HepG2 (cell line): Measurements from ENCODE around the gene FAF1. TPM values are rescaled to one million over a fixed set of nuclear protein-coding genes. Genes with fewer than 3 reads are reported as not detected.
A peak's percentile ranks its signal among the peaks of the same experiment; 100 is the strongest.

Experiments used
- ATAC-seq: fragments of 200-7000 bp; cut with Tn5 transposase; 3 replicates; pipeline ENCODE4 v1.9.1; 2020; ENCODE audit warnings: mild to moderate bottlenecking, moderate library complexity
- BruUV-seq: library from RNA; stranded (reverse); fragments of 400-500 nt; replicated peaks from 2 replicates; lab custom pipeline; 2021; lab: Mats Ljungman, UMichigan
- CTCF ChIA-PET: fragments of 300-600 bp; formaldehyde crosslinking; extraction: SDS; loops from one replicate; lab custom pipeline; 2021; ENCODE audit warnings: low total read pairs, inconsistent platforms, low intra/inter-chr PET ratio; lab: Yijun Ruan, JAX
- POLR2A ChIA-PET: fragments of 350-600 bp; sonication (Branson Sonifier 250); formaldehyde crosslinking; loops from one replicate; lab custom pipeline; 2020; ENCODE audit warnings: antibody characterized with exemption, inconsistent platforms; lab: Yijun Ruan, JAX
- DNase-seq: peaks from one replicate; pipeline ENCODE4 v3.0.0-alpha.2; 2015; ENCODE audit warnings: low spot score
- FAIRE-seq: peaks from 3 replicates; lab custom pipeline; 2011; peaks lifted over from hg19 to GRCh38; lab: Jason Lieb, UNC
- H2AFZ ChIP-seq: one replicate; pipeline ENCODE4 v1.6.1; 2011; ENCODE audit warnings: low read length, inconsistent platforms
- H3K27ac ChIP-seq: fragments of 300-600 bp; 3 replicates; pipeline ENCODE4 v1.8.0; 2011; ENCODE audit warnings: mixed run types, mild to moderate bottlenecking, mixed read lengths, low read length, inconsistent platforms; ENCODE audit not compliant: insufficient read depth; ENCODE audit errors: extremely low read length
- H3K27me3 ChIP-seq, 2 experiments: fragments of 200-600 bp in 1 of 2; 2 replicates in 1 of 2; 3 replicates in 1 of 2; pipeline versions ENCODE4 v1.6.0 to v1.8.0; 2011; ENCODE audit warnings: low read length in 2 of 2, mild to moderate bottlenecking in 2 of 2, moderate library complexity in 2 of 2, inconsistent platforms in 1 of 2; ENCODE audit not compliant: insufficient read depth in 2 of 2, control insufficient read depth in 1 of 2
- H3K36me3 ChIP-seq, 2 experiments: fragments of 200-600 bp in 1 of 2; replicated peaks in 1 of 2; 2 replicates in 1 of 2; 3 replicates in 1 of 2; pipeline versions ENCODE4 v1.5.1 to v1.8.0; 2011; ENCODE audit warnings: low read length in 2 of 2, inconsistent platforms in 1 of 2; ENCODE audit not compliant: insufficient read depth in 2 of 2, control insufficient read depth in 1 of 2
- H3K4me1 ChIP-seq: 2 replicates; pipeline ENCODE4 v1.5.1; 2012; ENCODE audit warnings: low read length, inconsistent platforms; ENCODE audit not compliant: insufficient read depth
- H3K4me2 ChIP-seq: 2 replicates; pipeline ENCODE4 v1.6.0; 2011; ENCODE audit warnings: low read depth, low read length, inconsistent platforms
- H3K4me3 ChIP-seq, 3 experiments: fragments of 200-600 bp in 1 of 3; sonication (generic), shearing (Covaris generic) in 1 of 3; replicated peaks in 1 of 3; 2 replicates each; pipeline ENCODE4 v1.5.1; 2011 to 2016; ENCODE audit warnings: low read length in 3 of 3, inconsistent platforms in 2 of 3, low read depth in 2 of 3, mild to moderate bottlenecking in 2 of 3, control low read depth in 1 of 3, mixed read lengths in 1 of 3; ENCODE audit not compliant: insufficient read depth in 1 of 3
- H3K79me2 ChIP-seq: one replicate; pipeline ENCODE4 v1.6.1; 2011; ENCODE audit warnings: low read length, inconsistent platforms; ENCODE audit not compliant: insufficient read depth
- H3K9ac ChIP-seq: 2 replicates; pipeline ENCODE4 v1.6.0; 2011; ENCODE audit warnings: mild to moderate bottlenecking, low read depth, low read length, inconsistent platforms; ENCODE audit not compliant: insufficient read depth
- H3K9me3 ChIP-seq: 2 replicates; pipeline ENCODE4 v1.5.1; 2012; ENCODE audit warnings: mild to moderate bottlenecking, low read length
- H4K20me1 ChIP-seq: 2 replicates; pipeline ENCODE4 v1.6.0; 2011; ENCODE audit warnings: inconsistent platforms, mild to moderate bottlenecking, low read length, moderate library complexity; ENCODE audit not compliant: insufficient read depth
- AGO1 ChIP-seq: fragments of 200-400 bp; formaldehyde crosslinking; IDR thresholded peaks from 2 replicates; pipeline ENCODE4 v1.6.1; 2017; ENCODE audit warnings: mild to moderate bottlenecking, low read depth, low read length, moderate library complexity; ENCODE audit not compliant: poor library complexity, severe bottlenecking
- ATRX ChIP-seq: sonication (generic); formaldehyde crosslinking; IDR thresholded peaks from 2 replicates; pipeline ENCODE4 v1.4.0; 2020; ENCODE audit warnings: missing genetic modification reagents, borderline replicate concordance
- HHEX ChIP-seq: IDR thresholded peaks from 2 replicates; pipeline ENCODE4 v1.6.1; 2016; ENCODE audit warnings: control low read depth
- HNRNPK ChIP-seq: fragments of 200-400 bp; formaldehyde crosslinking; IDR thresholded peaks from 2 replicates; pipeline ENCODE4 v1.6.1; 2018; ENCODE audit warnings: low read length, low read depth, moderate library complexity, mild to moderate bottlenecking; ENCODE audit not compliant: poor library complexity, severe bottlenecking
- KLF15 ChIP-seq: sonication (generic); formaldehyde crosslinking; IDR thresholded peaks from 2 replicates; pipeline ENCODE4 v1.8.1; 2023; ENCODE audit warnings: borderline replicate concordance, mild to moderate bottlenecking, inconsistent platforms, missing genetic modification reagents, mixed read lengths
- NKX3-1 ChIP-seq: sonication (generic); formaldehyde crosslinking; IDR thresholded peaks from 2 replicates; pipeline ENCODE4 v1.5.0; 2020; ENCODE audit warnings: missing genetic modification reagents
- RARG ChIP-seq: sonication (generic); formaldehyde crosslinking; IDR thresholded peaks from 2 replicates; pipeline ENCODE4 v1.4.0; 2020; ENCODE audit warnings: low read depth, mild to moderate bottlenecking, missing genetic modification reagents
- SNAPC2 ChIP-seq: sonication (generic); formaldehyde crosslinking; IDR thresholded peaks from 2 replicates; pipeline ENCODE4 v1.8.1; 2022; ENCODE audit warnings: mild to moderate bottlenecking, missing genetic modification reagents
- STAG1 ChIP-seq: sonication (generic); formaldehyde crosslinking; IDR thresholded peaks from 2 replicates; pipeline ENCODE4 v1.4.0; 2020; ENCODE audit warnings: missing genetic modification reagents
- YY1 ChIP-seq: IDR thresholded peaks from 2 replicates; pipeline ENCODE4 v1.6.1; 2011; ENCODE audit warnings: low read length, low read depth, moderate library complexity, mild to moderate bottlenecking; ENCODE audit not compliant: insufficient read depth, insufficient replicate concordance
- ZKSCAN5 ChIP-seq: sonication (generic); formaldehyde crosslinking; IDR thresholded peaks from 2 replicates; pipeline ENCODE4 v1.5.1; 2020; ENCODE audit warnings: mild to moderate bottlenecking, missing genetic modification reagents
- ZNF235 ChIP-seq: sonication (generic); formaldehyde crosslinking; IDR thresholded peaks from 2 replicates; pipeline ENCODE4 v1.8.1; 2023; ENCODE audit warnings: mild to moderate bottlenecking, missing genetic modification reagents, borderline replicate concordance
- ZNF292 ChIP-seq: sonication (generic); formaldehyde crosslinking; IDR thresholded peaks from 2 replicates; pipeline ENCODE4 v1.8.1; 2022; ENCODE audit warnings: mild to moderate bottlenecking, low read depth, missing genetic modification reagents, borderline replicate concordance
- ZNF549 ChIP-seq: sonication (generic); formaldehyde crosslinking; IDR thresholded peaks from 2 replicates; pipeline ENCODE4 v1.5.0; 2020; ENCODE audit warnings: missing genetic modification reagents
- ZNF788 ChIP-seq: sonication (generic); formaldehyde crosslinking; IDR thresholded peaks from 2 replicates; pipeline ENCODE4 v1.5.0; 2020; ENCODE audit warnings: mild to moderate bottlenecking, missing genetic modification reagents, borderline replicate concordance
- ZSCAN20 ChIP-seq: sonication (generic); formaldehyde crosslinking; IDR thresholded peaks from 2 replicates; pipeline ENCODE4 v1.4.0; 2020; ENCODE audit warnings: missing genetic modification reagents, mild to moderate bottlenecking, borderline replicate concordance
- in situ Hi-C: cut with HindIII; loops from 2 replicates; pipeline ENCODE4 v1.10.0; 2017; ENCODE audit warnings: low pct_unique_long_range_greater_than_20kb; ENCODE audit not compliant: extremely low pct_ligation_motif_present
- intact Hi-C: fragments of 100-400 bp; cut with micrococcal nuclease; formaldehyde crosslinking; loops from one replicate; pipeline ENCODE4 v1.10.0; 2022; ENCODE audit not compliant: unreplicated experiment
- polyA plus RNA-seq, 8 experiments: library from polyadenylated mRNA; depleted of rRNA in 3 of 8; stranded (reverse) in 7 of 8; unstranded in 1 of 8; fragments of >200 nt; fragmentation: Illumina TruSeq in 4 of 8; extraction: Trizol in 4 of 8; gene quantifications; 2 replicates each; pipeline versions ENCODE4 v1.2.1 to v1.2.3, GENCODE V29; 2011 to 2016; ENCODE audit warnings: low read depth in 4 of 8, missing spikeins in 1 of 8, mixed read lengths in 1 of 8; ENCODE audit not compliant: insufficient read depth in 1 of 8
- total RNA-seq, 5 experiments: library from RNA; depleted of rRNA; stranded (reverse); fragments of >200 nt; fragmentation: Illumina TruSeq; extraction: Trizol; gene quantifications; 2 replicates each; pipeline ENCODE4 v1.2.3, GENCODE V29; 2016; ENCODE audit warnings: low read depth in 1 of 5
- TF ChIP-seq, protein P1 (sequence below): sonication (generic); formaldehyde crosslinking; IDR thresholded peaks from 2 replicates; pipeline ENCODE4 v1.5.0; 2020; ENCODE audit warnings: mild to moderate bottlenecking, missing genetic modification reagents, moderate library complexity
- TF ChIP-seq, protein P2 (sequence below): sonication (generic); formaldehyde crosslinking; IDR thresholded peaks from 2 replicates; pipeline ENCODE4 v1.5.0; 2020; ENCODE audit warnings: missing genetic modification reagents
- TF ChIP-seq, protein P3 (sequence below): sonication (generic); formaldehyde crosslinking; IDR thresholded peaks from 2 replicates; pipeline ENCODE4 v1.5.0; 2020; ENCODE audit warnings: missing genetic modification reagents
- TF ChIP-seq, protein P4 (sequence below): IDR thresholded peaks from 2 replicates; pipeline ENCODE4 v1.6.1; 2016; ENCODE audit warnings: low read depth

The FAF1 gene
- total and polyA plus RNA-seq, 2 of the 13 experiments (the other 11 are each of a cell fraction or from before 2014, with no cell fraction given) = 19.4 to 63.3 TPM

DNA sequence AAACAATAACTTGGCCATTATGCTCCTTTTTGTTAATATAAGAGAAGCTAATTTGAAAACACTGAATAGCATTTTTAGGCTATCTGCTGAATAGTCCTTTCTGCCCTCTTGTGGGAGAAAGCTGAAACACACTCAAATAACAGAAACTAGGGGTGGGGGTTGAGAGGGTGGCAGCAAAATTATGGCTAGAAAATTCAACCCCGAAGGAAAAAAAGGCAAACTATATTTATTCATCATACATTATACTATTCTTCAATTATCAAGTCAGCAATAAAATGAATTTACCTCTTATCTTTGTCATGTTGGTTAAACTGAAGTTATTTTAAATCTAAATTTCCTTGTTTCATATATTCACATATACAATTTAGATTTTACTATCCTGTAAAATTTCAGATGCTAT is 255.9 kb downstream of the FAF1 start (continued):
- TF ChIP-seq, protein P1, sequence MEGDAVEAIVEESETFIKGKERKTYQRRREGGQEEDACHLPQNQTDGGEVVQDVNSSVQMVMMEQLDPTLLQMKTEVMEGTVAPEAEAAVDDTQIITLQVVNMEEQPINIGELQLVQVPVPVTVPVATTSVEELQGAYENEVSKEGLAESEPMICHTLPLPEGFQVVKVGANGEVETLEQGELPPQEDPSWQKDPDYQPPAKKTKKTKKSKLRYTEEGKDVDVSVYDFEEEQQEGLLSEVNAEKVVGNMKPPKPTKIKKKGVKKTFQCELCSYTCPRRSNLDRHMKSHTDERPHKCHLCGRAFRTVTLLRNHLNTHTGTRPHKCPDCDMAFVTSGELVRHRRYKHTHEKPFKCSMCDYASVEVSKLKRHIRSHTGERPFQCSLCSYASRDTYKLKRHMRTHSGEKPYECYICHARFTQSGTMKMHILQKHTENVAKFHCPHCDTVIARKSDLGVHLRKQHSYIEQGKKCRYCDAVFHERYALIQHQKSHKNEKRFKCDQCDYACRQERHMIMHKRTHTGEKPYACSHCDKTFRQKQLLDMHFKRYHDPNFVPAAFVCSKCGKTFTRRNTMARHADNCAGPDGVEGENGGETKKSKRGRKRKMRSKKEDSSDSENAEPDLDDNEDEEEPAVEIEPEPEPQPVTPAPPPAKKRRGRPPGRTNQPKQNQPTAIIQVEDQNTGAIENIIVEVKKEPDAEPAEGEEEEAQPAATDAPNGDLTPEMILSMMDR (CRISPR knock-in tag) = peak; percentile 61
- TF ChIP-seq ZNF549 (CRISPR knock-in tag) = no peak
- TF ChIP-seq YY1 = no peak
- TF ChIP-seq SNAPC2 (CRISPR knock-in tag) = no peak
- TF ChIP-seq HNRNPK = no peak
- TF ChIP-seq KLF15 (CRISPR knock-in tag) = no peak
- TF ChIP-seq ZKSCAN5 (CRISPR knock-in tag) = no peak
- no peak for TF ChIP-seq ZNF292 (CRISPR knock-in tag)

DNA sequence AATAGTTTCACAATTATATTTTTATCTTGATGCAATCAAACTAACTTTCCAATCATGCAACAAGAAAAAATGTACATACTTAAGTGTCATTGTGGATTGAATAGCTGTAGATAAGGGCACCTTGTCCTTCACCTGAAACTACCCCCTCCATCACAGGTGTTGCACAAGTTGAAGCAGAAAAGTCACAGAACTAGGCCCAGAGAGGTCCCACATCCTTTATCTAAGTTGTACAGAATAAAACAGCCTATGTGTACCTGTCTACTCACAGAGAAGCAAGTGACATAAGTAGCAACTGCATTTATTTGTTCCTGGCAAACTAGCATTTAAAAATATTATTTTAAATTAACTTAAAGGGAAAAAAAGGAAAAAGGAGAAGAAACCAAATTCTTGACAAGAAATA is 256.8 kb downstream of the FAF1 start:
- no peaks in the 10 kb centered on the region for H3K79me2 ChIP-seq
- H3K36me3 ChIP-seq = no peaks in the 10 kb centered on the region; a peak in 1 of 5 replicates
- in situ Hi-C loops = loop anchor here (25.0 kb wide), 2 partner anchors 91 to 341 kb away; no protein-coding TSS in a partner anchor
- H3K27ac ChIP-seq = no peak overlapping the region
- POLR2A ChIA-PET = no interaction called here
- H3K9ac ChIP-seq = no peak overlapping the region
- BruUV-seq = no TSS peak
- H3K4me3 ChIP-seq = no peak overlapping the region
- 0 out of 2 replicates have a peak, but pooled peaks cover 2% of the 10 kb centered on the region for H3K4me1 ChIP-seq
- no peak overlapping the region for H2AFZ ChIP-seq
- no peak overlapping the region for H3K4me2 ChIP-seq
- ATAC-seq (no peak), DNase-seq (no peak), FAIRE-seq (no peak)
- CTCF ChIA-PET = interaction anchor here (1.9 to 2.4 kb wide), 2 partner anchors 82 to 335 kb away, joined by 9 to 28 read pairs; no protein-coding TSS in a partner anchor
- no peaks in the 10 kb centered on the region for H4K20me1 ChIP-seq
- intact Hi-C loops = no loop called here
- no peaks in the 10 kb centered on the region for H3K27me3 ChIP-seq
- H3K9me3 ChIP-seq = no peaks in the 10 kb centered on the region
- TF ChIP-seq, protein P2, sequence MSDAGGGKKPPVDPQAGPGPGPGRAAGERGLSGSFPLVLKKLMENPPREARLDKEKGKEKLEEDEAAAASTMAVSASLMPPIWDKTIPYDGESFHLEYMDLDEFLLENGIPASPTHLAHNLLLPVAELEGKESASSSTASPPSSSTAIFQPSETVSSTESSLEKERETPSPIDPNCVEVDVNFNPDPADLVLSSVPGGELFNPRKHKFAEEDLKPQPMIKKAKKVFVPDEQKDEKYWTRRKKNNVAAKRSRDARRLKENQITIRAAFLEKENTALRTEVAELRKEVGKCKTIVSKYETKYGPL (CRISPR knock-in tag) = no peak
- TF ChIP-seq ATRX (no peak), HHEX (CRISPR knock-in tag) (no peak), NKX3-1 (CRISPR knock-in tag) (no peak), AGO1 (no peak), ZNF788 (CRISPR knock-in tag) (no peak), ZNF235 (CRISPR knock-in tag) (no peak), RARG (no peak), STAG1 (CRISPR knock-in tag) (no peak), ZSCAN20 (CRISPR knock-in tag) (no peak)
- TF ChIP-seq, protein P3, sequence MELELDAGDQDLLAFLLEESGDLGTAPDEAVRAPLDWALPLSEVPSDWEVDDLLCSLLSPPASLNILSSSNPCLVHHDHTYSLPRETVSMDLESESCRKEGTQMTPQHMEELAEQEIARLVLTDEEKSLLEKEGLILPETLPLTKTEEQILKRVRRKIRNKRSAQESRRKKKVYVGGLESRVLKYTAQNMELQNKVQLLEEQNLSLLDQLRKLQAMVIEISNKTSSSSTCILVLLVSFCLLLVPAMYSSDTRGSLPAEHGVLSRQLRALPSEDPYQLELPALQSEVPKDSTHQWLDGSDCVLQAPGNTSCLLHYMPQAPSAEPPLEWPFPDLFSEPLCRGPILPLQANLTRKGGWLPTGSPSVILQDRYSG = no peak
- TF ChIP-seq, protein P4, sequence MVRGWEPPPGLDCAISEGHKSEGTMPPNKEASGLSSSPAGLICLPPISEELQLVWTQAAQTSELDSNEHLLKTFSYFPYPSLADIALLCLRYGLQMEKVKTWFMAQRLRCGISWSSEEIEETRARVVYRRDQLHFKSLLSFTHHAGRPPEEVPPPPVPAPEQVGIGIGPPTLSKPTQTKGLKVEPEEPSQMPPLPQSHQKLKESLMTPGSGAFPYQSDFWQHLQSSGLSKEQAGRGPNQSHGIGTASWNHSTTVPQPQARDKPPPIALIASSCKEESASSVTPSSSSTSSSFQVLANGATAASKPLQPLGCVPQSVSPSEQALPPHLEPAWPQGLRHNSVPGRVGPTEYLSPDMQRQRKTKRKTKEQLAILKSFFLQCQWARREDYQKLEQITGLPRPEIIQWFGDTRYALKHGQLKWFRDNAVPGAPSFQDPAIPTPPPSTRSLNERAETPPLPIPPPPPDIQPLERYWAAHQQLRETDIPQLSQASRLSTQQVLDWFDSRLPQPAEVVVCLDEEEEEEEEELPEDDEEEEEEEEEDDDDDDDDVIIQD (CRISPR knock-in tag) = no peak
